BE2C (cell line): ENCODE data around the gene PLEKHF1.

Experiments used
- DNase-seq: peaks from one replicate; pipeline ENCODE4 v3.0.0-alpha.2; 2020
- H3K27me3 ChIP-seq: fragments of 250-450 bp; sonication (Bioruptor Pico); 2 replicates; pipeline ENCODE4 v1.5.1; 2020; ENCODE audit warnings: mild to moderate bottlenecking
- H3K36me3 ChIP-seq: fragments of 250-450 bp; sonication (Bioruptor Pico); 2 replicates; pipeline ENCODE4 v1.5.1; 2020; ENCODE audit warnings: mild to moderate bottlenecking
- H3K4me1 ChIP-seq: fragments of 250-450 bp; sonication (Bioruptor Pico); 2 replicates; pipeline ENCODE4 v1.5.1; 2020
- H3K4me3 ChIP-seq: 2 replicates; pipeline ENCODE4 v1.5.1; 2011; ENCODE audit warnings: low read depth, low read length
- H3K9me3 ChIP-seq: fragments of 250-450 bp; sonication (Bioruptor Pico); 2 replicates; pipeline ENCODE4 v1.5.1; 2020
- CTCF ChIP-seq: IDR thresholded peaks from 2 replicates; pipeline ENCODE4 v1.5.1; 2012; ENCODE audit warnings: mild to moderate bottlenecking, low read depth, low read length

PLEKHF1 gene

GRCh38 chr19:29618871-29619270 is 46.4 kb upstream of the PLEKHF1 start:
- Histone ChIP-seq H3K4me1 (no peaks in the 10 kb centered on the region), H3K27me3 (peaks cover 8% of the 10 kb centered on the region), H3K4me3 (no peak overlapping the region), H3K36me3 (peaks cover 10% of the 10 kb centered on the region; the same call in 1 of the 2 replicates), H3K9me3 (no peaks in the 10 kb centered on the region)
- no peak for DNase-seq
- TF ChIP-seq CTCF, result no peak

- DNase-seq, result no peak
- H3K9me3 ChIP-seq, result no peaks in the 10 kb centered on the region
- H3K36me3 ChIP-seq, result peaks cover 1% of the 10 kb centered on the region; the same call in 1 of the 2 replicates
- no peak overlapping the region for H3K4me3 ChIP-seq
- peaks cover 8% of the 10 kb centered on the region for H3K27me3 ChIP-seq
- TF ChIP-seq CTCF, result no peak
- H3K4me1 ChIP-seq, result no peaks in the 10 kb centered on the region
Observed at GRCh38 chr19:29620931-29621351, 44.3 kb upstream of the PLEKHF1 start.

- Histone ChIP-seq H3K9me3 (no peaks in the 10 kb centered on the region), H3K27me3 (peaks cover 8% of the 10 kb centered on the region), H3K4me1 (no peaks in the 10 kb centered on the region), H3K4me3 (no peak overlapping the region), H3K36me3 (no peaks in the 10 kb centered on the region)
- no peak for DNase-seq
- no peak for TF ChIP-seq CTCF
Observed at GRCh38 chr19:29622166-29623070, 42.8 kb upstream of the PLEKHF1 start.

GRCh38 chr19:29623726-29624488 is 41.4 kb upstream of the PLEKHF1 start:
- H3K36me3 ChIP-seq, result no peaks in the 10 kb centered on the region
- peaks cover 8% of the 10 kb centered on the region for H3K27me3 ChIP-seq
- no peak for TF ChIP-seq CTCF
- no peaks in the 10 kb centered on the region for H3K4me1 ChIP-seq
- H3K4me3 ChIP-seq, result no peak overlapping the region
- DNase-seq, result no peak
- H3K9me3 ChIP-seq, result no peaks in the 10 kb centered on the region

GRCh38 chr19:29624489-29625185 is 40.6 kb upstream of the PLEKHF1 start:
- H3K36me3 ChIP-seq, result no peaks in the 10 kb centered on the region
- peaks cover 8% of the 10 kb centered on the region for H3K27me3 ChIP-seq
- no peak for TF ChIP-seq CTCF
- no peaks in the 10 kb centered on the region for H3K9me3 ChIP-seq
- no peaks in the 10 kb centered on the region for H3K4me1 ChIP-seq
- no peak overlapping the region for H3K4me3 ChIP-seq
- no peak for DNase-seq
